Caco-2 (cell line): ENCODE results near the gene TNFSF9. TPM values are rescaled to one million over a fixed set of nuclear protein-coding genes. Genes with fewer than 3 reads are reported as not detected.

ENCODE experiments used
- Bru-seq: library from RNA; stranded (reverse); fragments of 400-500 nt; gene quantifications from one replicate; lab custom pipeline; 2021; lab: Mats Ljungman, UMichigan
- BruChase-seq, 2 experiments: library from RNA; stranded (reverse); fragments of 400-500 nt; gene quantifications; one replicate each; lab custom pipeline; 2021; lab: Mats Ljungman, UMichigan
- BruUV-seq: library from RNA; stranded (reverse); fragments of 400-500 nt; replicated peaks from 2 replicates; lab custom pipeline; 2021; lab: Mats Ljungman, UMichigan
- CTCF ChIA-PET: fragments of 300-600 bp; sonication (Branson Sonifier 250); formaldehyde crosslinking; loops from one replicate; lab custom pipeline; 2022; ENCODE audit warnings: antibody characterized with exemption; lab: Charles Lee
- POLR2A ChIA-PET: fragments of 300-600 bp; sonication (Branson Sonifier 250); formaldehyde crosslinking; loops from one replicate; lab custom pipeline; 2022; ENCODE audit warnings: antibody characterized with exemption; lab: Charles Lee
- DNase-seq, 2 experiments: peaks; one replicate each; pipeline versions ENCODE4 v3.0.0 to v3.0.0-alpha.2; 2020 to 2022
- H3K27me3 ChIP-seq: replicated peaks from 2 replicates; pipeline ENCODE4 v1.6.0; 2011; ENCODE audit warnings: low read length; ENCODE audit not compliant: control insufficient read depth, insufficient read depth
- H3K36me3 ChIP-seq: 2 replicates; pipeline ENCODE4 v1.5.1; 2011; ENCODE audit warnings: low read length; ENCODE audit not compliant: control insufficient read depth, insufficient read depth
- H3K4me1 ChIP-seq: fragments of 250-450 bp; sonication (Bioruptor Pico); 2 replicates; pipeline ENCODE4 v1.5.1; 2020; ENCODE audit warnings: mild to moderate bottlenecking
- H3K4me3 ChIP-seq: 2 replicates; pipeline ENCODE4 v1.5.1; 2011; ENCODE audit warnings: low read depth, mild to moderate bottlenecking, control low read depth, low read length
- H3K9me3 ChIP-seq: fragments of 250-450 bp; sonication (Bioruptor Pico); 2 replicates; pipeline ENCODE4 v1.5.1; 2020; ENCODE audit warnings: mild to moderate bottlenecking, moderate library complexity
- H3K27ac Mint-ChIP-seq: one replicate; pipeline ENCODE4 v1.8.0; 2022; ENCODE audit warnings: mixed read lengths; ENCODE audit not compliant: unreplicated experiment
- H3K27me3 Mint-ChIP-seq: one replicate; pipeline ENCODE4 v1.8.0; 2022; ENCODE audit warnings: mixed read lengths; ENCODE audit not compliant: insufficient read depth, unreplicated experiment
- H3K36me3 Mint-ChIP-seq: one replicate; pipeline ENCODE4 v1.8.0; 2022; ENCODE audit warnings: mild to moderate bottlenecking, mixed read lengths; ENCODE audit not compliant: insufficient read depth, unreplicated experiment
- H3K4me1 Mint-ChIP-seq: one replicate; pipeline ENCODE4 v1.8.0; 2022; ENCODE audit warnings: low read depth, mixed read lengths; ENCODE audit not compliant: unreplicated experiment
- H3K4me3 Mint-ChIP-seq: one replicate; pipeline ENCODE4 v1.8.0; 2022; ENCODE audit warnings: mild to moderate bottlenecking, moderate library complexity, mixed read lengths; ENCODE audit not compliant: unreplicated experiment
- H3K9me3 Mint-ChIP-seq: one replicate; pipeline ENCODE4 v1.8.0; 2022; ENCODE audit warnings: mixed read lengths; ENCODE audit not compliant: unreplicated experiment
- intact Hi-C: fragments of 100-400 bp; cut with micrococcal nuclease; formaldehyde crosslinking; loops from one replicate; pipeline ENCODE4 v1.10.0; 2022; ENCODE audit not compliant: unreplicated experiment
- long read RNA-seq: library from polyadenylated mRNA; stranded (forward); transcript quantifications from one replicate; pipeline ENCODE4 v2.0.0, GENCODE V29; 2022
- total RNA-seq: library from RNA; stranded (reverse); gene quantifications from 2 replicates; pipeline ENCODE4 v1.2.3, GENCODE V29; 2022
- TF ChIP-seq, protein P1 (sequence below), 2 experiments: fragments of 200-600 bp in 1 of 2; IDR thresholded peaks; 1 replicate in 1 of 2; 2 replicates in 1 of 2; pipeline versions ENCODE4 v1.5.1 to v1.8.0; 2011 to 2022; ENCODE audit warnings: antibody characterized with exemption in 1 of 2, control low read depth in 1 of 2, inconsistent platforms in 1 of 2, low read depth in 1 of 2, low read length in 1 of 2, mild to moderate bottlenecking in 1 of 2, moderate library complexity in 1 of 2; ENCODE audit not compliant: insufficient read depth in 1 of 2, severe bottlenecking in 1 of 2, unreplicated experiment in 1 of 2

The TNFSF9 gene, protein sequence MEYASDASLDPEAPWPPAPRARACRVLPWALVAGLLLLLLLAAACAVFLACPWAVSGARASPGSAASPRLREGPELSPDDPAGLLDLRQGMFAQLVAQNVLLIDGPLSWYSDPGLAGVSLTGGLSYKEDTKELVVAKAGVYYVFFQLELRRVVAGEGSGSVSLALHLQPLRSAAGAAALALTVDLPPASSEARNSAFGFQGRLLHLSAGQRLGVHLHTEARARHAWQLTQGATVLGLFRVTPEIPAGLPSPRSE
- total RNA-seq (0.77 and 1.3 TPM in 2 replicates), Bru-seq, nascent RNA (percentile 38 among the genes with signal in this experiment), BruChase-seq, experiment 1, labeled RNA remaining after a 2-hour chase (percentile 40 among the genes with signal in this experiment), BruChase-seq, experiment 2, labeled RNA remaining after a 6-hour chase (percentile 41 among the genes with signal in this experiment)
- long read RNA-seq, partial matches to known transcripts, result 0 of 1 reads
- long read RNA-seq, other reads (novel, unspliced or antisense), result 0 of 1 reads

DNA sequence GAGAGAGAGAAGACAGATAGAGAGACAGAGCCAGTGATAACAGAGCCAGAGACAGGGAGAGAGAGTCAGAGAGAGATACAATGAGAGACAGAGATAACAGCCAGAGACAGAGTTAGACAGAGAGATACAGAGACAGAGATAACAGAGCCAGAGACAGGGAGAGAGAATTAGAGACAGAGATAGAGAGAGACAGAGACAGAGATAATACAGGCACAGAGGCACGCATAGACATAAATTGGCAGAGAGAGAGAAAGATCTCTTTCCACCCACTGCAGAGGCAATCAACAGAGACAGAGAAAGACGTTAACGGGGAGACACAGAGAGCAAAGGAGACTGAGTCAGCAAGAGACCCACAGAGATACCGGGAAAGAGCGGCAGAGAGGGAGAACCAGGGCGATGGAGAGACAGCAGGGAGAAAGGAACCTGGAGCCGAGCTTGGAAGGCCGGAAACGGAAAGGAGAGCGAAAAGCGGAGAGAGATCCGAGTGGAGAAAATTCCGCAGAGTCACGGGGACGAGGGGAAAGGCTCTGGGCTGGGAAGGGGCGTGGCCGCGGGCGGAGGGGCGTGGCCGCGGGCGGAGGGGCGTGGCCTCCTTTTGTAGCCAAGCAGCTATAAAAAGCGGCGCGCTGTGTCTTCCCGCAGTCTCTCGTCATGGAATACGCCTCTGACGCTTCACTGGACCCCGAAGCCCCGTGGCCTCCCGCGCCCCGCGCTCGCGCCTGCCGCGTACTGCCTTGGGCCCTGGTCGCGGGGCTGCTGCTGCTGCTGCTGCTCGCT lies at the start of gene TNFSF9:
Gene TNFSF9, plus strand, starts transcription at position 641 of the 777 bp plus-strand sequence. Its CDS starts 11 bp downstream, at position 652.
- Histone ChIP-seq H3K9me3 (no peaks in the 10 kb centered on the region), H3K27me3 (no peaks in the 10 kb centered on the region), H3K4me3 (peak within 1 kb of the TSS; percentile 69), H3K36me3 (no peaks in the 10 kb centered on the region), H3K4me1 (0 out of 2 replicates have a peak, but pooled peaks cover 6% of the 10 kb centered on the region)
- peak; percentile 86 to 91 for DNase-seq
- Mint-ChIP-seq H3K27me3 (peaks cover 3% of the 10 kb centered on the region), H3K9me3 (peaks cover 9% of the 10 kb centered on the region), H3K4me1 (peaks cover 12% of the 10 kb centered on the region), H3K4me3 (peak within 1 kb of the TSS; percentile 84), H3K27ac (peak within 1 kb of the TSS; percentile 78), H3K36me3 (peaks cover 12% of the 10 kb centered on the region)
- intact Hi-C loops, result no loop called here
- TF ChIP-seq, protein P1, sequence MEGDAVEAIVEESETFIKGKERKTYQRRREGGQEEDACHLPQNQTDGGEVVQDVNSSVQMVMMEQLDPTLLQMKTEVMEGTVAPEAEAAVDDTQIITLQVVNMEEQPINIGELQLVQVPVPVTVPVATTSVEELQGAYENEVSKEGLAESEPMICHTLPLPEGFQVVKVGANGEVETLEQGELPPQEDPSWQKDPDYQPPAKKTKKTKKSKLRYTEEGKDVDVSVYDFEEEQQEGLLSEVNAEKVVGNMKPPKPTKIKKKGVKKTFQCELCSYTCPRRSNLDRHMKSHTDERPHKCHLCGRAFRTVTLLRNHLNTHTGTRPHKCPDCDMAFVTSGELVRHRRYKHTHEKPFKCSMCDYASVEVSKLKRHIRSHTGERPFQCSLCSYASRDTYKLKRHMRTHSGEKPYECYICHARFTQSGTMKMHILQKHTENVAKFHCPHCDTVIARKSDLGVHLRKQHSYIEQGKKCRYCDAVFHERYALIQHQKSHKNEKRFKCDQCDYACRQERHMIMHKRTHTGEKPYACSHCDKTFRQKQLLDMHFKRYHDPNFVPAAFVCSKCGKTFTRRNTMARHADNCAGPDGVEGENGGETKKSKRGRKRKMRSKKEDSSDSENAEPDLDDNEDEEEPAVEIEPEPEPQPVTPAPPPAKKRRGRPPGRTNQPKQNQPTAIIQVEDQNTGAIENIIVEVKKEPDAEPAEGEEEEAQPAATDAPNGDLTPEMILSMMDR (IDR thresholded peaks at IDR 0.05; ENCODE audit: insufficient read depth in 1 of 2, low read depth in 1 of 2, low read length in 1 of 2, severe bottlenecking in 1 of 2, unreplicated experiment in 1 of 2), result no peak
- POLR2A ChIA-PET, result interaction anchor here (0.5 to 1.1 kb wide), 8 partner anchors 10 to 131 kb away, joined by 3 to 6 read pairs (median 4); no protein-coding TSS in a partner anchor
- CTCF ChIA-PET, result interaction anchor here (0.6 to 1.1 kb wide), 3 partner anchors 12 to 208 kb away, joined by 3 to 5 read pairs (median 3); partner anchors contain the start of gene GPR108
- BruUV-seq, result no TSS peak

DNA sequence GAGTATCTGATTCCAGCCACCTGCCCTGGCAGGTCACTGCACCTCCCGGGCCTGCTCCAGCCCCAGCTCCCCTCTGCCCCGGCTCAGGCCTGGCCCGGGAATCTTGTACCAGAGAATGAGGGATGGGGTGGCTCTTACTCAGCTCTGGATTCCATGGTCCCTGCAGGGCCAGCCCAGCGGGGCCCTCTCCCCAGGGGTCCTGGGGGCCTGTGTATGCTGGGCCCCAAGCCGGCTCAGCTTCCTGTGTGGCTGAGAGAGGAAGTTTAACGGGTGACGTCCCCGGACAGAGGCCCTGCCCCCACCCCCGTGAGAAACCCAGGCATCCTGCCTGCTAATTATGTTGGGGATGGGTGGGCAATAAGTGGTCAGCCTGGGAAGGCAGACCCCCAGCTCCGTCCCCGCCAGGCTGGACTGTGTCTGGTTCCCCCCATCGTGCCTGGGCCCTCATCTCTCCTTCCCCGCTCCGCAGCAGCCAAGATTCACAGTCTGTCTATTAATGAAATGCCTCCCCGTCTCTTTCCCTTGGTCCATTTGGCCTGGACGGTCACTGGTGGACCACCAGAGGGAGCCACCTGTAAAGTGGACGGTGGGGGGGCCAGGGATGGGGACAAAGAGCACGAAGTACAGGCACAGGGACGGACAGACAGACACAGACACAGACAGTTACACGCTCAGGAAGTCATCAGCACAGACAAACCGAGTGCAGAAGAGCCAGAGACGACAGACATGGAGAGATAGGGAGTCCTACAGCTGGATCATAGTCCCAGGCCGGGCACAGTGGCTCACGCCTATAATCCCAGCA lies 49.1 kb upstream of the TNFSF9 start, which contains the start of gene DENND1C:
Gene DENND1C, minus strand, starts transcription at position 247 of the 802 bp plus-strand sequence. Its CDS starts 92 bp downstream, at position 155.
- no peaks in the 10 kb centered on the region for H3K27me3 ChIP-seq
- POLR2A ChIA-PET, result no interaction called here
- H3K9me3 Mint-ChIP-seq, result no peaks in the 10 kb centered on the region
- CTCF ChIA-PET, result interaction anchor here (0.5 to 0.7 kb wide), 3 partner anchors 19 to 1334 kb away, joined by 3 to 6 read pairs (median 5); no protein-coding TSS in a partner anchor
- TF ChIP-seq, protein P1 (IDR thresholded peaks at IDR 0.05; ENCODE audit: insufficient read depth in 1 of 2, low read depth in 1 of 2, low read length in 1 of 2, severe bottlenecking in 1 of 2, unreplicated experiment in 1 of 2), result peak; percentile 49 to 56
- no TSS peak for BruUV-seq
- H3K4me3 Mint-ChIP-seq, result no peak within 1 kb of the TSS
- no peak within 1 kb of the TSS for H3K27ac Mint-ChIP-seq
- intact Hi-C loops, result no loop called here
- peaks cover 4% of the 10 kb centered on the region for H3K4me1 ChIP-seq
- H3K4me3 ChIP-seq, result no peak within 1 kb of the TSS
- no peaks in the 10 kb centered on the region for H3K4me1 Mint-ChIP-seq
- H3K27me3 Mint-ChIP-seq, result no peaks in the 10 kb centered on the region
- H3K36me3 ChIP-seq, result no peaks in the 10 kb centered on the region
- peaks cover 6% of the 10 kb centered on the region for H3K36me3 Mint-ChIP-seq
- DNase-seq, result peak in 1 of 2 experiments; percentile 45
- H3K9me3 ChIP-seq, result no peaks in the 10 kb centered on the region
